ENCODE results near the gene STXBP4. TPM values are rescaled to one million over a fixed set of nuclear protein-coding genes. Genes with fewer than 3 reads are reported as not detected.

Gene STXBP4
- total RNA-seq, 4 donors from 2014 or later = 7.3 to 35.0 (median 18.0) TPM

GRCh38 chr17:54935471-54935870 is 33.1 kb upstream of the STXBP4 start:
- TF ChIP-seq, protein P1, sequence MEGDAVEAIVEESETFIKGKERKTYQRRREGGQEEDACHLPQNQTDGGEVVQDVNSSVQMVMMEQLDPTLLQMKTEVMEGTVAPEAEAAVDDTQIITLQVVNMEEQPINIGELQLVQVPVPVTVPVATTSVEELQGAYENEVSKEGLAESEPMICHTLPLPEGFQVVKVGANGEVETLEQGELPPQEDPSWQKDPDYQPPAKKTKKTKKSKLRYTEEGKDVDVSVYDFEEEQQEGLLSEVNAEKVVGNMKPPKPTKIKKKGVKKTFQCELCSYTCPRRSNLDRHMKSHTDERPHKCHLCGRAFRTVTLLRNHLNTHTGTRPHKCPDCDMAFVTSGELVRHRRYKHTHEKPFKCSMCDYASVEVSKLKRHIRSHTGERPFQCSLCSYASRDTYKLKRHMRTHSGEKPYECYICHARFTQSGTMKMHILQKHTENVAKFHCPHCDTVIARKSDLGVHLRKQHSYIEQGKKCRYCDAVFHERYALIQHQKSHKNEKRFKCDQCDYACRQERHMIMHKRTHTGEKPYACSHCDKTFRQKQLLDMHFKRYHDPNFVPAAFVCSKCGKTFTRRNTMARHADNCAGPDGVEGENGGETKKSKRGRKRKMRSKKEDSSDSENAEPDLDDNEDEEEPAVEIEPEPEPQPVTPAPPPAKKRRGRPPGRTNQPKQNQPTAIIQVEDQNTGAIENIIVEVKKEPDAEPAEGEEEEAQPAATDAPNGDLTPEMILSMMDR (IDR thresholded peaks at IDR 0.05; ENCODE audit: low read depth) = no peak

- TF ChIP-seq, protein P1 (IDR thresholded peaks at IDR 0.05; ENCODE audit: low read depth) = no peak
Observed at GRCh38 chr17:54937018-54937417, 31.5 kb upstream of the STXBP4 start.

DNA sequence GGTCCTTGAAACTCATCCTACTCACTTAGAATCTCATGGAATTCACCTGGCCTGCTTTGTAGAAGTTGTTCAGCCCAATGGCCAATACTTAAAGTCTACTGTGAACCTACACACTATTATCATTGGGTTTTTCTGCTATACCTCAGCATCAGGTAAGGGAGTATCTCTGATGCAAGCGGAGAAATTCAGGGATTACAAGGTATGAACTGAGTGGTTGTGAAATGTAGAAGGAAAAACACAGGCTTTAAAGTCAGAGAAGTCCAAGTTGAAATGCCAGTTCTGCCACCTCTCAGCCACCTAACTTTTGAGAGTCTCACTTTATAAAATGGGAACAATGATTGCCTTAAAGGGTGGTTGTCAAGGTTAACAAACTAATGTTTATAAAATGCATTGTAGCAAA is 31.1 kb upstream of the STXBP4 start:
- TF ChIP-seq, protein P1 (IDR thresholded peaks at IDR 0.05; ENCODE audit: low read depth) = no peak

GRCh38 chr17:54941285-54941684 is 27.3 kb upstream of the STXBP4 start:
- TF ChIP-seq, protein P1 (IDR thresholded peaks at IDR 0.05; ENCODE audit: low read depth) = no peak

GRCh38 chr17:54944796-54945195 is 23.8 kb upstream of the STXBP4 start:
- TF ChIP-seq, protein P1 (IDR thresholded peaks at IDR 0.05; ENCODE audit: low read depth) = no peak

DNA sequence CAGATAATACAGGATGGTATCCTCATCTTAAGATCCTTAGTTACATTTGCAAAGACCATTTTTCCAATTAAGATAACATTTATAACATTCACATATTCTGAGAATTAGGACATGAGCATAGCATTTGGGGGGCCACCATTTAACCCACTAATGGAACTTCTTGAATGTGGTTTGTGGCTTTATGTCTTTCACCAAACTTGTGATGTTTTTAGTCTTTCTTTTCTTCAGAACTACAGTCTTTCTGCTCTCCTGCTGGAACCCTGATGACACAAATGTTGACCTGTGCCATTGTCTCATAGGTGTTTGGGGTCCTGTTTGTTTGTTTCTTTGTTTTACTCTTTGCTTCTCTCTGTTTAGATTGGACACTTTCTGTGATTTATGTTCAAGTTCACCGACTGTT is 23.3 kb upstream of the STXBP4 start:
- TF ChIP-seq, protein P1 (IDR thresholded peaks at IDR 0.05; ENCODE audit: low read depth) = no peak

DNA sequence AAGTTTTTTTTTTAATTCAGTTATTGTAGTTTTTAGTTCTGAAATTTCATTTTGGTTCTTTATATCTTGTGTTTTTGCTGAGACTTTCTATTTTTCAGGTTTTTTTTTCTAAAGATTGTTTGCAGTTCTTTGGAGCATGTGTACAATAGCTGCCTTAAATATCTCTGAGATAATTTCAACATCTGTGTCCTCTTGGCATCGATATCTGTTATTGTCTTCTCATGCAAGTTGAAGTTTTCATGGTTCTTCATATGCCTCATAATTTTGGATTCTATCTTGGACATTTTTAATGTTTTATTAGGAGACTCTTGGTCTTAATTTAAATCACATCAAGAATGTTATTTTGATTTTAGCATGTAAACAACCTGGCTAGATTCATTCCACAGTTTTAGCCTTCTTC is 22.9 kb upstream of the STXBP4 start:
- TF ChIP-seq, protein P1 (IDR thresholded peaks at IDR 0.05; ENCODE audit: low read depth) = no peak

All from subcutaneous adipose tissue (tissue), 4 donors.